ENCODE data around the gene HNRNPH1.

HNRNPH1 gene

DNA sequence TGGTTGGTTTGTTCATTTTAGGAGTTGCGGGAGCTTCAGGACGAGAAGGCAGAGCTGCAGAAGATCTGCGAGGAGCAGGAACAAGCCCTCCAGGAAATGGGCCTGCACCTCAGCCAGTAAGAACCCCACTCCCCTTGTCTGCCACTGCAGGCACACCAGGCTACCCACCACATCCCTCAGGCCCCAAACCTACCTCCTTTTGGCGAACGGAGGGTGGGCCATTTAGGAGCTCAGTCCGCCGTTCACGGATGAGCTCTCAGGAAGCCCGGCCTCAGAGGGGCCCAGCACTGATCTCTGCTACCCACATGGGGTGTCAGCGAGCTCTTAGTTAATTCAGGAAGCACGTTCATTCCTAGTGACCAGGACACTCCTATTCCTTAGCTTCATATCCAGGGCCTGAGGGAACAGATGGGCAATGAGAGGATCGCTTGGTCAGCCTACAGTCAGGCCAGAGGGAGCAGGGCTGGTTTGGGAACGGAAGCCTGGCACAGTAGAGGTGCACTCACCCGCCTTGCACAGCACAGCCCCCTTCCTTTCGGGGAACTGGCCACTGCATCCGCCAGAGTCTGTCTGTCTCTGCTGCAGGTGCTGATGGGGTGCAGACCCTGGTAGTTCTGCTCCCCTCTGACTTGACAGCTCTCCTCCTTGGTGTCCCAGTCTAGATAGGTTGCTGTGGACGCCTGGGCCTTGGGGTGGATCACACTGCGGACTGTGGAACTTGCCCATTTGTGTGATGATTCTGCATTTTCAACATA lies 21.4 kb downstream of the HNRNPH1 start:
- no peak for DNase-seq

DNA sequence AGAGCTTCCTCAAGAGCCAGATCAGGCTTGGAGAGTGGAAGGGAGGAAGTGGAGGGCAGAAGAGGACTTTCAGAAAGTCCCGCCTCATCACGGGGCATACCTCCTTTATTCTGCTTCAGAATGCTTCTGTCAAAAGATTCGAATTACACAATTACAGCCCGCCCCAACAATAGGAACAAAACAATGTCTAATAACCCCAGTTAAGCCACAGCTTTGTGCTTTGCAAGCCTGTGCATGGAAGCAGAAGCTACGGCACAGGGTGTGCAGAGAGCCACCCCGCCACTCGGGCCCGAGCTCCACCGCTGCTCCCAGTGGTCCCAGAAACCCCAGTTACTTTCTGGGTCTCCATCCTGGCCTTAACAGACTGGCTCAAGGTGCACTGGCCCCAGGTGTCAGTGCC lies 23.5 kb downstream of the HNRNPH1 start:
- no peak for DNase-seq

DNA sequence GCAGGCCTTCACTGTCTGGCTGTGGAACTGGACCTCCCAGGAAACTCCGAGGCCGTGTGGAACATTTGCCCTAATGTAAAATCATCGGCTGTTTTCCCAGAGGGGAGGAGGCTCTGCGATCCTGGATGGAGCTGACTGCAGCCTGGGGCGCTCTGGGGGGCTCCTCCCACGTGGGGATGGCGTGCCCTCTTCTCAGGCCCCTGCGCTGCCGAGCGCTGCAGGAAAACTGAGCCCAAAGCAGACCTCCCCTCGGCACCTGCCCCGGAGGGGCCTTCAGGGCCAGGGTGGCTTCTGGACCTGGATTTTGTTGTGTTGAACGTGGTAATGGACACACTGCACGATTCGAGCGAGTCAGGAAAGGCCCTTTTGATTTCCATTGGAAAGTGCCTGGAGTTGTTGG lies 23.9 kb downstream of the HNRNPH1 start:
- DNase-seq: no peak

- no peak for DNase-seq
Measured at GRCh38 chr5:179599100-179599499, 24.4 kb downstream of the HNRNPH1 start.

- DNase-seq: no peak
Measured at GRCh38 chr5:179596421-179596820, 27.1 kb downstream of the HNRNPH1 start.

GRCh38 chr5:179595916-179596315 lies 27.6 kb downstream of the HNRNPH1 start:
- DNase-seq: no peak

DNA sequence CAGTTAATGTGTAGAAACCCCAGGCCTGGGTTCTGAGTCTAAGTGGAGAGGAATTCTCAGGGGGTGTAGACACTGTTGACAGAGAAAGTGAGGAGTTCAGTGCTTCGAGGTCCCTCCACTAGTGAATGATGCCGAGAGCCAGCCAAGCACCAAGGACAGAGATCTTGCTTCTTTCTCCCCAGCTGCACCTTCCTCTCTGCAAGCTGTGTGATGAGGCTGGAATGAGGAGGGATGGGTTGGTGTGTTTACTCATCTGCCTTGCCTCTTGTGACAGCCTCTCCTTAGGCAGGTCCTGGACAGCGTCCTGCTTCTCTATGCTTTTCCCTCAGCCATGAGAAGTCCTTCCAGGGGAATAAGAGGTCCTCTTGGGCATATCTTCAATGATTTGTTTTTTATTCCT lies 35.3 kb downstream of the HNRNPH1 start:
- no peak for DNase-seq

- no peak for DNase-seq
Measured at GRCh38 chr5:179585941-179586401, 37.5 kb downstream of the HNRNPH1 start.

DNA sequence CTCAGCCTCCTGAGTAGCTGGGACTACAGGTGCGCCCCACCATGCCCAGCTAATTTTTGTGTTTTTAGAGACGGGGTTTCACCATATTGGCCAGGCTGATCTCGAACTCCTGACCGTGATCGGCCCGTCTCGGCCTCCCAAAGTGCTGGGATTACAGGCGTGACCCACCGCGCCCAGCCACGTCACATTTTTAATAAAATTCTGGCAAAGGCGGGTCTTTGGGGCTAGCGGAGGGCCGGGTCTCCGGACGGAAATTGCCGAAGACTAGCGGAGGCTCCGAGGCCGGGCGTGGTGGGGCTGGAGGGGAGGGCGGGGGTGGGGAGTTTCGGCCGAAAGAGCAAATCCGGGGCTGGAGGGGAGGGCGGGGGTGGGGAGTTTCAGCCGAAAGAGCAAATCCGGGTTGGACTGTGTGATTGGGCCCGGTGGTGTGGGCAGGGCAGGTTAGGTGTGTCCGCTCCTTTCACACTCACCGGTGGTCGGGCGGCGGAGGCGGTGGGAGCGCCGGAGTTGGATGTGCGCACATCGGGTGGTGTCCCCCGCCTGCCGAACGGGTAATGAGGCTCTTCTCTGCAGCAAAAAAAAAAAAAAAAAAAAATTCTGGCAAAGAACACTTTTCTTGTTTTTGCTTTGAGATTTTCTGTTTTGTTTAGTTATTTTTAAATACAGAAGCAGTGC lies 46.0 kb downstream of the HNRNPH1 start:
- no peak for DNase-seq

GRCh38 chr5:179572386-179572785 lies 51.1 kb downstream of the HNRNPH1 start:
- DNase-seq: no peak

DNA sequence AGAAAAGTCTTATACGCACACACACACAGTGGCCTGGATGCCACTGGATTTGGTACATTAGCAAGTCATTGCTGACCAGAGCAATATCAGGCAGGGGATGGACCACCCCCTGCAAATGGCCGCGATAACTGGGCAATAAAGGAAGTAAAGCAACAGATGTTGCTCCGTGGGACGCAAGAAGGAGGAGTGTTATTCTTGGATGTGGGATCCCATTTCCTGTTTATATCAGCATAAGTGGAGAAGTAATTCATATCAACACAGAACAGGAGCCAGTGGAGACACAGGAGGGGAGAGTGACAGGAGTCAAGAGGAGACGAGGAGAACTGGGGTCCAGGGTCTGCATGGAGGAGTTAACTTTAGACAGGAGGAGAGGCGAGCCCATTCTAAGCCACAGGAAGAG lies 54.8 kb downstream of the HNRNPH1 start:
- no peak for DNase-seq

DNA sequence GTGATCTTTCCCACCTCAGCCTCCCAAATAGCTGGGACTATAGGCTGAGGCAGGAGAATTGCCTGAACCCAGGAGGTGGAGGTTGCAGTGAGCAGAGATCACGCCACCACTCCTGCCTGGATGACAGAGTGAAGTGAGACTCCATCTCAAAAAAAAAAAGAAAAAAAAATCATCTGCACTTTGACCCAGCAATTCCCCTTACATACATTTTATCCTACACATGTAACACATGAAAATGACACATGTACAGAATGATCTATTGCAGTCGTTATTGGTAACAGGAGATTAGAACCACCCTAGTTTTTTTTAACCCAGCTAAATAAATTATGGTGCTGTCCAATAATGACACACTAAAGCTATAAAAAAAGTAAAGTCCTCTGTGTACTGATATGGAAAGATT lies 58.9 kb downstream of the HNRNPH1 start:
- DNase-seq: no peak

Data from CD4-positive, alpha-beta T cell treated with Interleukin-15 for 1 hour (primary cell).